ENCODE measurements around the gene SLC44A3.
"Not testable (repeated sequence)": the region's sequence is repeated elsewhere in the genome, so short reads cannot be mapped to it uniquely, and the experiment has no call there.

SLC44A3 gene

GRCh38 chr1:94940738-94941137 lies 120.6 kb downstream of the SLC44A3 start:
- no peak for DNase-seq

GRCh38 chr1:94941480-94941879 lies 121.3 kb downstream of the SLC44A3 start:
- DNase-seq: not testable (repeated sequence)

DNA sequence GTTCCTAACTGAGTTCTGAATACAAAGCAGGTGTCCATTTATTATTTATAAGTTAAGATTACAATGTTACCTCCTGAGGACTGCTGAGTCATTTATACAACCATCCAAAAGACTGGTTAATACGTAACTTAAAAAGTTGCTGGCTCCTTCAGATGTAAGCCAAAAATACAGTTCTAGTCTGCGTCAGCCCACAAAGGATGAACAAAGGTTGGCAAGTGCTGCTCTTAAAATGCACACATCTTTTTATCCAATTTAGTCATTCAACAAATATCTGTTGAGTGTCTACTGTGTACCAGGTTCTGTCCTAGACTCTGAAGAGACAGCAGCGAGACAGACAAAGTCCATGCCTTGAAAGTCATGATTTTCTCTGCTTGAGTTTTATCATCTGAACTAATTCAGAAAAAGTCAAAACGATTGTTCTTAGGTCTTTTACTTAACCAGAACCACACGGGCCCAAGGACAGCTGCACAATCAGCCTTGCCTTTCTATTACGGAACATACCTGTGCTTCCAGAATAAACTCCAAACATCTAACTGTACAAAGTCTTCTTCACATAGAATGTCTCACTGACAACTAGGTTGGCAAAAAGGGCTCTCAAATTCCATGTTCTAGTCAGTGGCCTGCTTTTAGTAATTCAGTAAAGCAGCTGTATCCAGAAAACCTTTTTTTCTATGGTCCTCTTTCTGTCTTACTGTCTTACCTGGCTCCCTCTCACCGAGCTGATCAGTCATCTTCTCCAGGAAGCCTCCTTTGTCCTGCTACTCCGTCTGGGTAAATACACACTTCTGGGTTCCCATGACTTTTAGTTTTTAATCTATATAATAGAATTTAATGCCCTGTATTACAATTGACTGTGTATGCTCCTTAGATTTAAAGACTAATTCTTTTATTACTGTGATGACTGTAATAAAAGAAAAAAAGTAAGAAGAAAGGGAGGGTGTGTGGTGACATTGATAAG lies 122.3 kb downstream of the SLC44A3 start:
- DNase-seq: no peak

Data from DMS 273 treated with DMSO at 0.1 percent for 48 hours (cell line).